Effector memory CD8-positive, alpha-beta T cell (primary cell): ENCODE measurements around the gene SIGMAR1.
"Not testable (repeated sequence)": the region's sequence is repeated elsewhere in the genome, so short reads cannot be mapped to it uniquely, and the experiment has no call there.

ENCODE experiments used
- ATAC-seq: fragments of 150-1000 bp; cut with Tn5 transposase; replicated peaks from 2 replicates; pipeline ENCODE4 v1.10.0; 2021; ENCODE audit warnings: mild to moderate bottlenecking, moderate library complexity
- DNase-seq, 3 experiments: peaks; one replicate each; pipeline ENCODE4 v3.0.0; 2021
- H3K27ac Mint-ChIP-seq, 2 donors: one replicate each; pipeline ENCODE4 v1.8.0; 2022; ENCODE audit warnings: mild to moderate bottlenecking in 2 of 2, mixed read lengths in 2 of 2, moderate library complexity in 2 of 2
- H3K27me3 Mint-ChIP-seq, 2 donors: one replicate each; pipeline ENCODE4 v1.8.0; 2022; ENCODE audit warnings: mixed read lengths in 2 of 2
- H3K36me3 Mint-ChIP-seq: one replicate; pipeline ENCODE4 v1.8.0; 2022; ENCODE audit warnings: mild to moderate bottlenecking, moderate library complexity, mixed read lengths; ENCODE audit not compliant: insufficient read depth
- H3K4me1 Mint-ChIP-seq, 2 donors: one replicate each; pipeline ENCODE4 v1.8.0; 2022; ENCODE audit warnings: low read depth in 2 of 2, mixed read lengths in 2 of 2
- H3K4me3 Mint-ChIP-seq, 2 donors: one replicate each; pipeline ENCODE4 v1.8.0; 2022; ENCODE audit warnings: mild to moderate bottlenecking in 2 of 2, mixed read lengths in 2 of 2, moderate library complexity in 2 of 2
- H3K9me3 Mint-ChIP-seq, 2 donors: one replicate each; pipeline ENCODE4 v1.8.0; 2022; ENCODE audit warnings: mixed read lengths in 2 of 2

Gene SIGMAR1

DNA sequence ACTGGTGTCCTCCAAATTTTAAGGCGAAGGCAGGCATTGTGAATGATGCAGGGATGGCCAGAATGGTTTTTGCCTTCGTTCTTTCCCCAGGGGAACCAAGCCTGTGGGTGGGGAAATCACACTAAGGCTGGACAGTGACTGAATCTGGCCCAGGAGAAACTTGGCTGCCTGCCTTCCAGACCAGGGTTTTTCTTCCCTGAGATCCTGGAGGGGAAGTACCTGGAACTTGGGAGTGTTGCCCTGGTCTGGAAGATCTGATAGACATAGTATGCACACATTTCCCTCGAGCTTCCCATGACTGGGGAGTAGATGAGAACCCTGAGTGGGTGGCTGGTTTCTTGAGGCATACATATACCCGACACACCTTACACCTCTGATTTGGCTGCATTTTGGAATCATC lies 13.7 kb upstream of the SIGMAR1 start:
- Mint-ChIP-seq H3K4me1 (peaks cover 39 to 44% of the 10 kb centered on the region in 2 donors), H3K36me3 (peaks cover 38% of the 10 kb centered on the region), H3K4me3 (no peak overlapping the region), H3K27ac (no peak overlapping the region), H3K27me3 (no peaks in the 10 kb centered on the region), H3K9me3 (no peaks in the 10 kb centered on the region)
- ATAC-seq (no peak), DNase-seq (no peak)

DNA sequence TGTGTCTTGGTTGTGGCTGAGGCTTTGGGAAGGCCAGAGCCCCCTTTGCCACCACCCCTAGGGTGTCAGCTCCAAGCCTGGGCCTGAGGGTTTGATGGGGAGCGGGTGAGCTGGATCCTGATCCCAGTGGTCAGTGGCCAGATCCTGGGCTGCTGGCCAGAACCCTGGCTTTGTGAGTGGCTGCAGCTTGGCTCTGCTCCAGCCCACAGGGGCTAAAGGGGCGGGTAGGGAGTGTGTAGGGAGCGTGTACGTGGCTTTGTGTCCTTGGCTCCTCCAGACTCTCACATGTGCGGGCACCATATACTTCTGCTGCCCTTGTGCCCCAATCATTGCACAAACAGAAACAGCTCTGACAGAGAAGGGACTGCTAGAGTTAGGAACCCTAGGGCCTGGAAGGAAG lies 13.2 kb upstream of the SIGMAR1 start:
- no peak overlapping the region for H3K27ac Mint-ChIP-seq
- no peak overlapping the region for H3K4me3 Mint-ChIP-seq
- H3K27me3 Mint-ChIP-seq = no peaks in the 10 kb centered on the region
- peaks cover 42% of the 10 kb centered on the region for H3K36me3 Mint-ChIP-seq
- peaks cover 44 to 49% of the 10 kb centered on the region in 2 donors for H3K4me1 Mint-ChIP-seq
- no peak for DNase-seq
- no peak for ATAC-seq
- no peaks in the 10 kb centered on the region for H3K9me3 Mint-ChIP-seq

DNA sequence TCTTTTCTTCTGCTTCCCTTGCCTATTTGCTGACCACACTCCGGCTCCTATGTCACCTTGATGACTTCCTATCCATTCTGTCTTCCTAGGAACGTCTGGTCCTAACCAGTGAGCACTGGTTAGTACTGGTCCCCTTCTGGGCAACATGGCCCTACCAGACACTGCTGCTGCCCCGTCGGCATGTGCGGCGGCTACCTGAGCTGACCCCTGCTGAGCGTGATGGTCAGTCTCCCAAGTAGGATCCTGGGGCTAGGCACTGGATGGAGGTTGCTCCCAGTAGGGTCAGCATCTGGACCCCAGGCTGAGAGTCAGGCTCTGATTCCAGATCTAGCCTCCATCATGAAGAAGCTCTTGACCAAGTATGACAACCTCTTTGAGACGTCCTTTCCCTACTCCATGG lies 11.1 kb upstream of the SIGMAR1 start:
- ATAC-seq = no peak
- Mint-ChIP-seq H3K9me3 (no peaks in the 10 kb centered on the region), H3K36me3 (peaks cover 42% of the 10 kb centered on the region), H3K4me1 (peaks cover 42 to 43% of the 10 kb centered on the region in 2 donors), H3K27ac (peak overlapping the region in 1 of 2 donors; percentile 78), H3K4me3 (peak overlapping the region in 1 of 2 donors; percentile 42), H3K27me3 (no peaks in the 10 kb centered on the region)
- DNase-seq = no peak

DNA sequence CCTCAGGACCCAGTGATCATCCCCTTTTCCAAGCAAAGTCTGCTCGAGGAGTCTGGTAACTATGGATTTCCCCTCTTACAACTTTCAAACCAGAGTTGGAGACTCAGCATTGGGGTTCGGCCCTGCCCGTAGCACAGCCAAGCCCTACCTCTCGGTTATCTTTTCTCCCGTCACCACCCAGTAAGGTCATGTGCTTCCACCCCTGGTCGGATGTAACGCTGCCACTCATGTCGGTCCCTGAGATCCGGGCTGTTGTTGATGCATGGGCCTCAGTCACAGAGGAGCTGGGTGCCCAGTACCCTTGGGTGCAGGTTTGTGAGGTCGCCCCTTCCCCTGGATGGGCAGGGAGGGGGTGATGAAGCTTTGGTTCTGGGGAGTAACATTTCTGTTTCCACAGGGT lies 10.1 kb upstream of the SIGMAR1 start:
- H3K36me3 Mint-ChIP-seq = peaks cover 42% of the 10 kb centered on the region
- no peaks in the 10 kb centered on the region for H3K9me3 Mint-ChIP-seq
- peak overlapping the region; percentile 89 to 90 for H3K4me3 Mint-ChIP-seq
- peak overlapping the region; percentile 78 to 81 for H3K27ac Mint-ChIP-seq
- ATAC-seq = no peak
- DNase-seq = no peak
- peaks cover 34 to 36% of the 10 kb centered on the region in 2 donors for H3K4me1 Mint-ChIP-seq
- no peaks in the 10 kb centered on the region for H3K27me3 Mint-ChIP-seq

DNA sequence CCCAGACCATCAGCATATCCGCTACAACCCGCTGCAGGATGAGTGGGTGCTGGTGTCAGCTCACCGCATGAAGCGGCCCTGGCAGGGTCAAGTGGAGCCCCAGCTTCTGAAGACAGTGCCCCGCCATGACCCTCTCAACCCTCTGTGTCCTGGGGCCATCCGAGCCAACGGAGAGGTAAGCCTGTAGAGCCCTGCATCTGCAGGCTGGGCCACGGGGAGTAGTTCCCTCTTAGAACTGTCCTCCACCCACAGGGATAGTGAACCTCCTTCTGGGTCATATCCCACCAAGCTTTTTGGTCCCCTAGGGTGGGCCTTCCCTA lies 9.5 kb upstream of the SIGMAR1 start:
- ATAC-seq = no peak
- peak overlapping the region; percentile 89 to 90 for H3K4me3 Mint-ChIP-seq
- no peaks in the 10 kb centered on the region for H3K9me3 Mint-ChIP-seq
- peaks cover 42% of the 10 kb centered on the region for H3K36me3 Mint-ChIP-seq
- H3K4me1 Mint-ChIP-seq = peaks cover 29 to 31% of the 10 kb centered on the region in 2 donors
- no peaks in the 10 kb centered on the region for H3K27me3 Mint-ChIP-seq
- no peak for DNase-seq
- H3K27ac Mint-ChIP-seq = peak overlapping the region; percentile 78 to 81

DNA sequence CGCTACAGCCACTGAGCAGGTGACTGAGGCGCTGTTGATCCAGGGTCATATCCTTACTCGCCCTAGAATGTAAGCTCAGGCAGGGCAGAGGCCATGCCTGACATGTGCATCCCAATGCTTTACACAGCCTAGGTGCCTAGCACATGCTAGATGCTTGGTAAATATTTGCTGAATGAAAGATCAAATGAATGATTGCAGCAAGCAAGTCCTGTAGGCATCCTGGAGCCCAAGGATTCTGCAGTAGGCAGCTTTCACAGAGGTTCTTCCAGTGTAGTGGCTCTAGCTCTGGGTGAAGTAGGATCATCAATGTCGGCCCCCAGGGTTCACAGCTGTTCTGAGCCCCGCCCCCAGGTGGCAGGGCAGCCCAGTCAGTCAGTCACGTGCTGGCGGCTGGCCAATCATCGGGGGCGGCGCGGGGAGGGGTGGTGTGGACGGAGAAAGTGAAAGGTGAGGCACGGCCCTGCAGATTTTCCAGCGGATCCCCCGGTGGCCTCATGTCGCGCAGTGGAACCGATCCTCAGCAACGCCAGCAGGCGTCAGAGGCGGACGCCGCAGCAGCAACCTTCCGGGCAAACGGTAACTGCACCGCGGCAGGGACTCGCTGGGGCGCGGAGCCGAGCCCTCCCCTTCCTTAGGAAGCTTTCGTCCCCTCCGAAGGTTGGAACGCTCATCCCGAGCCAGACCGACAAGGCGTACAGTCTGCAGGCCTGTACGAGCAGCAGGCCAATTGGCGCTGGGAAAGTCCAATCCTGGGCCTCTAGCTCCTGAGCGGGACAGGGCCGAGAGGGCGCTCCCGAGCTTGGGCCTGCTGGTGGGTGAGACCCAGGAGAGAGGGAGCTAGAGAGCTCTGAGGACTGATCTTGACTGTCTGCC lies 8.9 kb upstream of the SIGMAR1 start, which contains the start of gene GALT:
GALT (plus strand) TSS at position 465 of the 873 bp plus-strand sequence; CDS start at position 495, 30 bp downstream.
- Mint-ChIP-seq H3K27me3 (no peaks in the 10 kb centered on the region), H3K4me3 (peak within 1 kb of the TSS; percentile 89 to 90), H3K4me1 (peaks cover 29 to 31% of the 10 kb centered on the region in 2 donors), H3K27ac (peak within 1 kb of the TSS; percentile 78 to 81), H3K36me3 (peaks cover 42% of the 10 kb centered on the region), H3K9me3 (no peaks in the 10 kb centered on the region)
- DNase-seq (peak; percentile 95 to 97 (median 96)), ATAC-seq (peak; percentile 88)

DNA sequence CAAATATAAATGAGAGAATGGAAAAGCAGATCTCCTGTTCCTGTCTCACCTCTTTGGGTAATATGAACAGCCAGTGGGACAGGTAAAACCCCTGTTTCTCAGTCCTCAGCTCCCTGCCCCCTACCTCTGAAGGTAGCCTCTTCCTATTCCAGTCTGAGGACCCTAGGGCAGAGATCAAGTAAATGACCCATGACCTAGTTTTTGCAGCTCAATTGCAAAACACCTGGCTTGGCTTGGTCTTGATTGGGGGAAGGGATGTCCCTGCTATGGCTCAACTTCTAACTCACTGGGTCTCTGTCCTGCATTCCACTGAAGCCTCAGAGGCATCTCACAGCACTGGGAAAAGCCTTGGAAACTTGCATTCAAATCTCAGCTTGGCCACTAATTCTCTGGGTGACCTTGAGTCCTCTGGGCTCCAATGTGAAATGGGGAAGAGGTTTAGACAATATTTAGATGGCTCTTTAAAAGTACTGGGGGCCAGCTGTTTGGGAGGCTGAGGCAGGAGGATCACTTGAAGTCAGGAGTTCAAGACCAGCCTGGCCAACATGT lies 7.3 kb upstream of the SIGMAR1 start:
- Mint-ChIP-seq H3K9me3 (no peaks in the 10 kb centered on the region), H3K4me3 (no peak overlapping the region), H3K4me1 (peaks cover 29 to 31% of the 10 kb centered on the region in 2 donors), H3K27ac (no peak overlapping the region), H3K36me3 (peaks cover 31% of the 10 kb centered on the region), H3K27me3 (no peaks in the 10 kb centered on the region)
- DNase-seq (no peak), ATAC-seq (no peak)

DNA sequence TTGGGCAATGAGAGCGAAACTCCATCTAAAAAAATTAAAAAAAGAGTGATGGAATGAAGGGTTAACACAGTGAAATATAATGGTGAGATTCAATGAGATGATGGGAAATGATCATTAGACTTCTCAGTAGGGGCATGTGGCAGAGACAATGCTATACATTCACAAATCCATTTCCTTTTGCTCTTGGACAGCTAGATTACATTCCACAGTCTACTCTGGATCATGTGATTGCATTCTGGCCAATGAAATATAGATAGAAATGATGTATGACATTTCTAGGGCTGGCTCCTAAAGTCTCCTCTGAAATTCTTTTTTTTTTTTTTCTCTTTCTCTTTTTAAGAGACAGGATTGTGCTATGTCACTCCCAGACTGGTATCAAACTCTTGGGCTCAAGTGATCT lies 5.1 kb upstream of the SIGMAR1 start:
- H3K27ac Mint-ChIP-seq = peak overlapping the region in 1 of 2 donors; percentile 54
- H3K9me3 Mint-ChIP-seq = no peaks in the 10 kb centered on the region
- no peaks in the 10 kb centered on the region for H3K27me3 Mint-ChIP-seq
- no peak for DNase-seq
- peaks cover 18% of the 10 kb centered on the region for H3K36me3 Mint-ChIP-seq
- H3K4me1 Mint-ChIP-seq = peaks cover 21 to 28% of the 10 kb centered on the region in 2 donors
- ATAC-seq = no peak
- no peak overlapping the region for H3K4me3 Mint-ChIP-seq

DNA sequence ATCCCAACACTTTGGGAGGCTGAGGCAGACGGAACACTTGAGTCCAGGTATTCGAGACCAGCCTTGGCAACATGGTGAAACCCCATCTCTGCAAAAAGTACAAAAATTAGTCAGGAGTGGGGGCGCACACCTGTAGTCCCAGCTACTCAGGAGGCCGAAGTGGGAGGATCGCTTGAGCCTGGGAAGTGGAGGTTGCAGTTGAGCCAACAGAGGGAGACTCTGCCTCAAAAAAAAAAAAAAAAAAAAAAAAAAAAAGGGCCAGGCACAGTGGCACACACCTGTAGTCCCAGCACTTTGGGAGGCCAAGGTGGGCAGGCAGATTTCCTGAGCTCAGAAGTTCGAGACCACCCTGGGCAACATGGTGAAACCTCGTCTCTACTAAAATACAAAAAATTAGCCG lies 1.7 kb upstream of the SIGMAR1 start:
- H3K9me3 Mint-ChIP-seq, H3K27me3 Mint-ChIP-seq, H3K4me3 Mint-ChIP-seq, ATAC-seq, H3K27ac Mint-ChIP-seq, DNase-seq: not testable (repeated sequence)
- peaks cover 11% of the 10 kb centered on the region for H3K36me3 Mint-ChIP-seq
- H3K4me1 Mint-ChIP-seq = peaks cover 21 to 28% of the 10 kb centered on the region in 2 donors

DNA sequence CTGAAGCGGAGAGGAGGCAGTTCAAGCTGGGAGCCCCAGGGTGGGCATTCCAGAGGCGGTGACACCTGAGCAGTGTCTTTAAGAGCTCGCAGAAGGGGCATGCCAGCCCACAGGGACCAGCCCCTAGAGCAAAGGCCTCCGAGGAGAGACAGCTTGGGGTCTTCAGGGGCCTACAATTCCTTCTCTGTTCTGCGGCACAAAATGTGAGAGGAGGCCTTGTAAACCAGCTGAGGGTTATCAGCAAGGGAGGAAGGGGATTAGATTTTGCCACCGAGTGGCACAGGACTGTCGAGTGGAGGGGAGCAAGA lies 505 bp upstream of the SIGMAR1 start:
- no peak for DNase-seq
- peak overlapping the region; percentile 92 to 99 for H3K27ac Mint-ChIP-seq
- no peaks in the 10 kb centered on the region for H3K9me3 Mint-ChIP-seq
- H3K36me3 Mint-ChIP-seq = peaks cover 11% of the 10 kb centered on the region
- no peaks in the 10 kb centered on the region for H3K27me3 Mint-ChIP-seq
- ATAC-seq = no peak
- peak overlapping the region; percentile 89 to 91 for H3K4me3 Mint-ChIP-seq
- peaks cover 26 to 28% of the 10 kb centered on the region in 2 donors for H3K4me1 Mint-ChIP-seq

DNA sequence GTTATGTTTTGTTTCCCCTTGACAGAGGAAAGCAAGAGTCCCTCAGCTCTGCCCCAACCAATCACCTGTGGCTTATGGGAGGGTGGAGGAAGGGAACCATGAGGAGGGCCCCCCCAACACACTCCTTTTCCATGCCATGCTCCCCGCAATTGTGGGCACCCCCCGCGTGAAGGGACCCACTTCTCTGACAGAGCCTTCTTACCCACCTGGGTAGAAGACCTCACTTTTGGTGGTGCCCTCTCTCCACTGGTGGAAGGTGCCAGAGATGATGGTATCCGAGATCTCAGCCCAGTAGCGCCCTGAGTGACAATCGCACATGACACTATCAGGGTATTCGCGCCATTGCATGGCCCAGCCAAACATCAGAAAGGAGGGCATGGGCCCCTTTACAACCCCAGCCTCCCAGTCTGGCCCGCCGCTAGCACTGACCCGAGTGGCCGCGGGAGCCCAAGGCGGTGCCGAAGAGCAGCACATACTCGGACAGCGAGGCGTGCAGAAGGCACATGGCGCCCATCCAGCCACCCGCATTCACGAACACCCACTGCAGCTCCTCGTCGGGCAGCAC lies 714 bp downstream of the SIGMAR1 start:
- H3K4me1 Mint-ChIP-seq = peaks cover 26 to 28% of the 10 kb centered on the region in 2 donors
- no peak for DNase-seq
- peak overlapping the region; percentile 92 to 99 for H3K27ac Mint-ChIP-seq
- no peaks in the 10 kb centered on the region for H3K9me3 Mint-ChIP-seq
- ATAC-seq = peak; percentile 16
- peak overlapping the region; percentile 89 to 91 for H3K4me3 Mint-ChIP-seq
- peaks cover 11% of the 10 kb centered on the region for H3K36me3 Mint-ChIP-seq
- no peaks in the 10 kb centered on the region for H3K27me3 Mint-ChIP-seq

DNA sequence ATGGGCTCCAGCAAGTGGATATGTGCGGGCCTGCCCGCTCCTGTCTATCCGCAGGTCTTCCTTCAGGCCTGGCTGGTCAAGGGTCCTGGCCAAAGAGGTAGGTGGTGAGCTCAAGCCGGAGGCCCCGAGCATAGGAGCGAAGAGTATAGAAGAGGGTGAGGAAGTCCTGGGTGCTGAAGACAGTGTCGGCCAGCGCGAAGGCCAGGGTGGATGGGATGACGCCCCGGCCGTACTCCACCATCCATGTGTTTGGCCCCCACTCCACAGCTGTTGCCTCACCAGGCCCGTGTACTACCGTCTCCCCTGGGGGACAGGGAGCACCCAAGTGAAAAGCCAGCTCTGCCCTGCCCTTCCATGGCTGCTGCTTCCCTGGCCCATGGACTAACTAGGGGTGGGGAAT lies 2.0 kb downstream of the SIGMAR1 start:
- H3K4me3 Mint-ChIP-seq = peak overlapping the region; percentile 89 to 91

DNA sequence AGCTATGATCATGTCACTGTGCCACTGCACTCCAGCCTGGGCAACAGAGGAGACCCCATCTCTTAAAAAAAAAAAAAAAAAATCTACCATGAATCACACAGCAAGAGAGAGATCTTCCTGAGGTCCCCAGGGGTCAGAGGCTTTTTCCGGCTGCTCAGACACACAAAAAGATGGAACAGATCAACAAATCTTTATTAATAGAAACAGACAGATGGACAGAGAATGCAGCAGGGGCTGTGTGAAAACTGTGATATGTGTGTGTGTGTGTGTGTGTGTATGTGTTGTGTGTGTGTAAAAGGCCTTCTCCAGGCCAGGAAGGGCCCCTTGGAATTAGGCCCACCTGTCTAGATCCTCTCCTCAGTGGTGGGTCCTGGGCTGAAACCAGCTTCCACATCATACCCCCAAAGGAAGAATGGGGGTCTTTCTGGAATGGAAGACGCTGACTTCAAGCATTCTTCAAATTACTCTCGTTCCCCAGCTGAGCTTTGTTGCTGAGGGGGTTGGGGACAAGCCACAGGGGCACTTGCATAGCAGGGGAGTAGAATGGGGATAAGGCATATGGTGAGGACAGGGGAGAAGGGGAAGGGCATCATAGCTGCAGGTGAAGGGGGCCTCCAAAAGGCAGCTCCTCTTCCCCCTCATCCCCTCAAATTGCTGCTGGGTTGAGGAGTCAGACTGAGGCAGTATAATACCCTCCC lies 2.9 kb downstream of the SIGMAR1 start:
- peaks cover 12 to 13% of the 10 kb centered on the region in 2 donors for H3K27me3 Mint-ChIP-seq
- peak overlapping the region in 1 of 2 donors; percentile 38 for H3K27ac Mint-ChIP-seq
- peak overlapping the region in 1 of 2 donors; percentile 51 for H3K4me3 Mint-ChIP-seq
- H3K4me1 Mint-ChIP-seq = peaks cover 26 to 37% of the 10 kb centered on the region in 2 donors
- no peaks in the 10 kb centered on the region for H3K9me3 Mint-ChIP-seq
- H3K36me3 Mint-ChIP-seq = peaks cover 11% of the 10 kb centered on the region
- DNase-seq (no peak), ATAC-seq (no peak)

More for the DNA sequence above, 2.0 kb downstream of the SIGMAR1 start:
- Mint-ChIP-seq H3K9me3 (no peaks in the 10 kb centered on the region), H3K4me1 (peaks cover 26 to 30% of the 10 kb centered on the region in 2 donors), H3K36me3 (peaks cover 11% of the 10 kb centered on the region), H3K27ac (peak overlapping the region in 1 of 2 donors; percentile 38), H3K27me3 (peaks cover 3 to 5% of the 10 kb centered on the region in 2 donors)
- ATAC-seq = no peak
- DNase-seq = no peak
